MM.1S (cell line): Measurements from ENCODE around the gene DMBT1.

Experiments used
- DNase-seq: peaks from one replicate; pipeline ENCODE4 v3.0.0-alpha.2; 2015
- H2AFZ ChIP-seq: fragments of 300-600 bp; sonication (generic); 2 replicates; pipeline ENCODE4 v1.6.0; 2016; ENCODE audit warnings: antibody characterized with exemption, low read length
- H3F3A ChIP-seq: fragments of 300-600 bp; sonication (generic); 2 replicates; pipeline ENCODE4 v1.6.1; 2016; ENCODE audit warnings: mild to moderate bottlenecking, antibody characterized with exemption, low read length, moderate library complexity, mixed read lengths; ENCODE audit not compliant: insufficient read depth
- H3K27ac ChIP-seq: fragments of 300-600 bp; sonication (generic); 2 replicates; pipeline ENCODE4 v1.5.1; 2016; ENCODE audit warnings: mild to moderate bottlenecking, low read length
- H3K27me3 ChIP-seq: fragments of 300-600 bp; sonication (generic); replicated peaks from 2 replicates; pipeline ENCODE4 v1.6.0; 2016; ENCODE audit warnings: low read length; ENCODE audit not compliant: insufficient read depth
- H3K36me3 ChIP-seq: fragments of 300-600 bp; sonication (generic); replicated peaks from 2 replicates; pipeline ENCODE4 v1.6.1; 2016; ENCODE audit warnings: mild to moderate bottlenecking, low read length, mixed read lengths; ENCODE audit not compliant: insufficient read depth
- H3K4me1 ChIP-seq: fragments of 300-600 bp; sonication (generic); 2 replicates; pipeline ENCODE4 v1.6.1; 2016; ENCODE audit warnings: low read length, mixed read lengths
- H3K4me2 ChIP-seq: fragments of 300-600 bp; sonication (generic); 2 replicates; pipeline ENCODE4 v1.6.0; 2016; ENCODE audit warnings: low read depth, low read length
- H3K4me3 ChIP-seq: fragments of 300-600 bp; sonication (generic); 2 replicates; pipeline ENCODE4 v1.5.1; 2016; ENCODE audit warnings: low read length, mixed read lengths
- H3K79me2 ChIP-seq: fragments of 300-600 bp; sonication (generic); 2 replicates; pipeline ENCODE4 v1.6.1; 2016; ENCODE audit warnings: mixed run types, low read length, mixed read lengths
- H3K9ac ChIP-seq: fragments of 300-600 bp; sonication (generic); 2 replicates; pipeline ENCODE4 v1.6.1; 2016; ENCODE audit warnings: low read length, mixed read lengths
- H3K9me2 ChIP-seq: fragments of 300-600 bp; sonication (generic); replicated peaks from 2 replicates; pipeline ENCODE4 v1.6.1; 2016; ENCODE audit warnings: mild to moderate bottlenecking, low read length, mixed read lengths; ENCODE audit not compliant: insufficient read depth
- H3K9me3 ChIP-seq: fragments of 300-600 bp; sonication (generic); replicated peaks from 2 replicates; pipeline ENCODE4 v1.6.1; 2016; ENCODE audit warnings: mild to moderate bottlenecking, low read length, mixed read lengths; ENCODE audit not compliant: insufficient read depth
- H4K20me1 ChIP-seq: fragments of 300-600 bp; sonication (generic); 2 replicates; pipeline ENCODE4 v1.6.1; 2016; ENCODE audit warnings: mild to moderate bottlenecking, low read length, moderate library complexity, mixed read lengths; ENCODE audit not compliant: insufficient read depth
- CTCF ChIP-seq: fragments of 300-600 bp; sonication (generic); IDR thresholded peaks from 2 replicates; pipeline ENCODE4 v1.5.1; 2016; ENCODE audit warnings: antibody characterized with exemption, low read length, mixed read lengths
- EZH2 ChIP-seq: fragments of 300-600 bp; sonication (generic); optimal IDR thresholded peaks from 2 replicates; pipeline ENCODE3; 2017; ENCODE audit warnings: low read depth, mild to moderate bottlenecking, antibody characterized with exemption, low read length, mixed read lengths
- EZH2phosphoT487 ChIP-seq: fragments of 300-600 bp; sonication (generic); IDR thresholded peaks from 2 replicates; pipeline ENCODE4 v1.6.1; 2018; ENCODE audit warnings: antibody characterized with exemption, low read length

DMBT1 gene

DNA sequence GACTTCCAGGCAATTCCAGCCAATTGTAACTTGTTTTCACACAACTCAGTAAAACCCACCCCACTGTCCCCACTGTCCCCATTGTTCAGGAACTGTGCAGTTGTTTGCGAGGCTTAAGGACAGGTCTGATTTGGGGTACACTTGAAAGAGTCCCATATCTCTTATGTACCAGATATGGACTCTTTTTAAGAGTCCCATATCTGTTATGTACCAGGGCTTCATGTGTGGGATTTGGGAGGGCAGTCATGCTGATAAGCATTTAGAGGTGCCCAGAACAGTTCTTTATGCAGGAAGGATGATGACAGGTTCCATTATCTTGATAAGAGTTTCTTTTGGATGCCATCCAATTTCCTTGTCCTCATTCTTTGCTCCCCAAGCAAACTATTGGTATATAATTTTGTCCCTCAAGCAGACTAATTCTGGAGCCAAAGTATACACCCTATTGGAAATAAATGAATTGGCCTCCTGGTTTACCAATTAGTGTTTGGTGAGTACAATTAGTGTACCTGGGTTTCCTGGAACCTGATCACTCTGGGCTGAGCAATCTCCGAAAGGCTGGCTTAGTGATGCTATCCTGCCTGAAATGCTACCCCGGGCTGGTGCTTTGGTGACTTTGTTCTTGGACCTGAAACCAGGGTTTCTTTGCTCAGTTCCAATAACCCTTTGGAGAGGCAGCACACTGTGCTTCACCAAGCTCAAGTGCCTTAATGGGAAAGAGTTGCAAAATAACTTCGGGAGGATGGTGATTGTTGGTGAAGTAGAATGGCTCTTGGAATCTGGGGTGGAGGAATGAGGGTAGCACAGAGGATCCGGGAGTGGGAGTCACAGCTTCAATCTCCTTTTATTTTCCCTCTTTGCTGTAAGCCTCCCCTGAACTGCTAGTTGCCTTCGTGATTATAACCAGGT lies 6.2 kb upstream of the DMBT1 start:
- H3K9me2 ChIP-seq = no peaks in the 10 kb centered on the region
- H2AFZ ChIP-seq = no peak overlapping the region
- H3K4me2 ChIP-seq = no peak overlapping the region
- no peaks in the 10 kb centered on the region for H3F3A ChIP-seq
- H3K4me3 ChIP-seq = no peak overlapping the region
- no peaks in the 10 kb centered on the region for H3K79me2 ChIP-seq
- no peaks in the 10 kb centered on the region for H3K9me3 ChIP-seq
- no peaks in the 10 kb centered on the region for H3K4me1 ChIP-seq
- H3K9ac ChIP-seq = no peak overlapping the region
- H3K36me3 ChIP-seq = no peaks in the 10 kb centered on the region
- H3K27me3 ChIP-seq = no peaks in the 10 kb centered on the region
- no peaks in the 10 kb centered on the region for H4K20me1 ChIP-seq
- no peak for DNase-seq
- TF ChIP-seq EZH2phosphoT487 = no peak
- TF ChIP-seq CTCF = no peak
- TF ChIP-seq EZH2 = no peak
- H3K27ac ChIP-seq = no peak overlapping the region

- no peak overlapping the region for H3K27ac ChIP-seq
- H4K20me1 ChIP-seq = no peaks in the 10 kb centered on the region
- TF ChIP-seq EZH2phosphoT487 (no peak), EZH2 (no peak), CTCF (no peak)
- no peaks in the 10 kb centered on the region for H3F3A ChIP-seq
- H3K9me3 ChIP-seq = no peaks in the 10 kb centered on the region
- no peak overlapping the region for H3K4me3 ChIP-seq
- H3K9me2 ChIP-seq = no peaks in the 10 kb centered on the region
- no peak for DNase-seq
- H3K4me1 ChIP-seq = no peaks in the 10 kb centered on the region
- no peak overlapping the region for H2AFZ ChIP-seq
- H3K79me2 ChIP-seq = no peaks in the 10 kb centered on the region
- no peak overlapping the region for H3K4me2 ChIP-seq
- H3K27me3 ChIP-seq = no peaks in the 10 kb centered on the region
- no peak overlapping the region for H3K9ac ChIP-seq
- H3K36me3 ChIP-seq = no peaks in the 10 kb centered on the region
Observed at GRCh38 chr10:122555442-122555841, 5.1 kb upstream of the DMBT1 start.

DNA sequence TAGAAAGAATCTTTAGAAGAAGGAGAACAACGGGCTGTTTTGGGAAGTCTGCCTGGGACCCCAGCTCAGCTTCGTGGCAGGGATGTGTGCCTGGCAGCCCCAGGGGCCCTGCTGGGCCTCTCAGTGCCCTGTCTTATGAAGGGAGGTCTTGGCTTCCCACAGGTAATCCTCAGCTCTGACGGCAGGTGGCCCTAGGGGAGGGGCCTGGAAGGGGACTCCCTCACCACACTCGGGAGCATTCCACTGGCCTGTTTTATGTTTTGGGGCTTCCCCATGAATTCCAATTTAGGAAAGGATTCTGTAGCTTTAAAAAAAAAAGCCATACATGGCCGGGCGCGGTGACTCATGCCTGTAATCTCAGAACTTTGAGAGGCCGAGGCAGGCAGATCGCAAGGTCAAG lies 3.0 kb upstream of the DMBT1 start:
- DNase-seq = no peak
- Histone ChIP-seq H3K4me2 (no peak overlapping the region), H4K20me1 (no peaks in the 10 kb centered on the region), H3K27ac (no peak overlapping the region), H3K4me1 (no peaks in the 10 kb centered on the region), H3K9ac (no peak overlapping the region), H3K27me3 (no peaks in the 10 kb centered on the region), H3K9me3 (no peaks in the 10 kb centered on the region), H2AFZ (no peak overlapping the region), H3F3A (no peaks in the 10 kb centered on the region), H3K36me3 (no peaks in the 10 kb centered on the region), H3K9me2 (no peaks in the 10 kb centered on the region), H3K79me2 (no peaks in the 10 kb centered on the region), H3K4me3 (no peak overlapping the region)
- TF ChIP-seq EZH2 (no peak), CTCF (no peak), EZH2phosphoT487 (no peak)
